ENCODE measurements around the gene HOXD4.

Gene HOXD4

DNA sequence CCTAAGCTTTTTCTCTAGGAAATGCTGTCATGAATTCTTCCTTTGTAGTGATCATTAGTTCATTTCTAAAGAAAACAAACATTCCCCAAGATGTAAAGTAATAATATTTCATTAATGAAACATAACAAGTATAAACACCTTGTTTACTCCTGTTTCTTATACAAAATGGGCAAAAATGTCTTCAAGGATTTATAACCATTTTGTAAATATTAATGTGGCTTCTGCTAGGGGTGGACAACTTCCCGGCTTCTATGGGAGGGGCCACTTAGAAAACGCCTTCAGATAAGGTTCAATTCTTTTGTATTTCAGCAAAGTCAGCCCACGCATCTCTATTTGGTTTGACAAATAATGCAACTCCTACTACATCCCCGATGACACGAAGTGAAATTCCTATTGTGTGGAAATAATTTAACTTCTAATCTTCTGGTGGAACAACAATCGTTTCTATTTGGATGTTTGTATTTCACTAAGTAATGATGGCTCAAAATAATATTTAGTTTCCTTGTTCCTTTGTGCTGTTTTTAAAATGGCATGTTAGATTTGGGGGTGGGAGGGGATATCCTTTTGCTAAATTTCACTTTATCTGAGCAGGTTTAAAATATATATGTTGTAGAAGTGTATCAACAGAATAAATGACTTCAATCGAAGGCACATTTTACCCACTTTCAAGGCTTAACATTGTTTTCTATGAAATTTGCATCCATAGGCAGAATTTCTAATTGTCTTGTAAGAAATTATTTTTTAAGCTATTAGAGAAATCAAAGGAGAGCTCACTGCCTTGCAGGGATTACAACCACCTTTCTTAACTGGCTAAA lies 22.4 kb downstream of the HOXD4 start:
- no peak for DNase-seq

DNA sequence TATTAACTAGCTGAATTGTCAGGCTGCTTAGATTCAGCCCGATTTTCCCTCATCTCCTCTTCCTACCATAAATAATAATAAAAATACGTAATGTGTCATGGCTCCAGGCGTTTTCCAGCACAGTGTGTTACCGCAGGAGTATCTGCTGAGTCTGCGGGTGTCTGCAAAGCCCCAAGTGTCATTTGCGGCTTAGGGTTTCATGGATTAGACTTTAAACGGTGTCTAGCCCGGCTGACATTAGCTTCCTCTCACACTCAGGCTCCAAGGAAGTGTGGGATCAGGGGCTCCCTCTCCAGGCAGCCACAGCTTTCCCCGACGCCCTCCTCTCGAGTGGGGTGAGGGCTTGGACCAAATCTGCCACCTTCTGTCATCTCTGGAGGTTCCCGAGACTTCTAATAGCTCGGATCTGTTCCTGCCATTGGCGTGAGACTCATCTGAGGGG lies 23.1 kb downstream of the HOXD4 start:
- no peak for DNase-seq

DNA sequence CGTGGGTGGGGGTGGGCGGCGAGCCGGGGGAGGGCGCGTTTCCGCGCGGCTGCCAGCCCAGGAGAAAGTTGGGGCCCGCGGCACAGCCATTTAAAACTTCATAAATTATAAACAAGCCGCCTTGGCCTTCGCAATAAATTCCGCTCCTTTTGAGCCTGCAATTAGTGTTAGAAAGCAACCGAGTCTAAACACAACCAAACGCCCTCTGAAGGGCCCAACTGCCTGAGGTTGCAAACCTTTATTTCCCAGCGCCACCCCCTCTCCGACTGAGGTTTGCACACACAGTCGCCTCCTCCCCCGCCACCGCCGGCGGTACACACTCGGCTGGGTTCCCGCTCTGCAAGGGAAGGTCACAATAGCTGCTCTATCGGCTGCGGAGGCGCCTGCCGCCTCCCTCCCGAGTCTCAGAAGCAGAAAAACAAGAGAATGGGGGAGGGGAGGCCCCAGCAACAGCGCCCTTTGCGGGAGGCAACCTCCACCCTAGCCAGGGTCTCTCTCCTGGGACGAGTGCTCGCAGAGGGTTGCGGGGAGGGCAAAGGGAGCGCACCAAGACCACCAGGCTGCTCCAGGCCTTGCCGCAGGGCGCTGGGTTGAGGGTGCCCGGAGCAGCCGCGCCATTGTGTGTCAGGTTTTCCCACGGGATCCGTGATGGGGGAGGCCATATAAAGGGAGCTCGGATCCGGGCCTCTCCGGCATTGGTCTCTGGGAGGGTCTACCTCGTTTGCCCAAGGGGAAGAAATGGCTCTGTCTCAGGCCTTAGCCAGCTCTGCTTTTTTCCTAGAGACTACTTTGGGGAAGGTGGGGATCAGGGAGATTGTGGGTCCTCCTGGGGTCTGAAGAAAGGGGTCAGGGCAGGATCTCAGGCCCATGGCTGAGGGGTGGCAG lies 23.7 kb downstream of the HOXD4 start:
- peak; percentile 86 for DNase-seq

DNA sequence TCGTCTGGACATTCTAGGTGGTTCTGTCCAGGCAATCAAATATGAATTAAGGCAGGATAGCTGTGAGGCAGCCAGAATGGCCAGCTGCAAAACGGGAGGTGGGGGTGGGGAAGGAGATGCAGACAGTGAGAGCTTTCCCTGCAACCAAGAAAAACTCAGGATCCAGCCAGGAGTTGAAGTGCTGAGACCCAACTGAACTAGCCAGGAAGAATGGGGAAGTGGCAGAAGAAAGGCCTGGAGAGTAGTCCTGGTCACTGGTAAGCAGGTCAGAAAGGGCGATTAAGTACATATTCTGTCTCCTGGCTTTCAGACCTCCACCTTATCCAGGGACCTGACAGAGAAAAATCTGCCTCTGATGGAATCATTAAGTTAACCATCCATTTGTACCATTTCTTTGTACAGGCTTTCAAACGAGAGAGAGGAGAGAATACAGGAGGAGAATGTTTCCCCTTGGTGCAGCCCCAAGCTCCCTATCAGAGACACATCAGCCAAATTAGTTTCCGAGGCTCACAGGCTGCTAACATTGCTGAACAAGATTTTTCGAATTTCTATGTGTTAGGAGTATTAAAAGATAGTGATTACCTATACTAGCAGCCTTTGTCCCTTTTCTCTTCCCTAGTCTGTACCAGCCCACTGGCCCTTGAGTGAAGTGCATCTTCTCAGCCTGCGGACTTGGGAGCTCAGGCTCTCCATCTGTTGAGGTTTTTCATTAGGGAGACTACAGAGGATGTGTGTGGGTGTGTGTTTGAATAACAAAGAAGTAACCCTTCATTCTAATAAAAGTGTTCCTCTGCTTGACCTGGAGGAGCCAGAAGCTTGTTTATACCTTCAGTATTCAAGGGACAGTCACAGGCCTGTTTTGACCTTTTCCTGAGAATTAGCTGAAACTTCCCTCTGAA lies 24.6 kb downstream of the HOXD4 start:
- no peak for DNase-seq

DNA sequence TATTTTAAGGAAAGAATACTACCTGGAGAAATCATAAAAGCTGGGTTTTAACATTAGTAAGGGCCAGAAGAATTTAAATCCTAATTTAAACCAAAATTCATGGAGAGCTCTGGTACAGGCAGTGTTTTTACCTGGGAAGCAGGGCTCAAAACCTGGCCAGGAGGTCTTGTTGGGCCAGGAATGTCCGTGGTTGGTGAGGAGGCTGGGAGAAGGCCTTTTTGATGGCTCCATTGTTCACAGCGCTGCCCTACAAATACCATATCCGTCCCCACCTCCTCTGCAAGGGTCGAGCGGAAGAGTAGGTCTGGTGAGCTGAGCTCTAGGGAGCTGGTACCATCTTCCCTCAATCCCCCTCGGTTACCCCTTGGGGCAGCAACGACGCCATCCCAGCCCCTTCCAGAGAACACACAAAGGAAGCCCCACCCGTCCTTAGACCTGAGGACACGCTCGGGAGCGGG lies 26.3 kb downstream of the HOXD4 start:
- DNase-seq = no peak

DNA sequence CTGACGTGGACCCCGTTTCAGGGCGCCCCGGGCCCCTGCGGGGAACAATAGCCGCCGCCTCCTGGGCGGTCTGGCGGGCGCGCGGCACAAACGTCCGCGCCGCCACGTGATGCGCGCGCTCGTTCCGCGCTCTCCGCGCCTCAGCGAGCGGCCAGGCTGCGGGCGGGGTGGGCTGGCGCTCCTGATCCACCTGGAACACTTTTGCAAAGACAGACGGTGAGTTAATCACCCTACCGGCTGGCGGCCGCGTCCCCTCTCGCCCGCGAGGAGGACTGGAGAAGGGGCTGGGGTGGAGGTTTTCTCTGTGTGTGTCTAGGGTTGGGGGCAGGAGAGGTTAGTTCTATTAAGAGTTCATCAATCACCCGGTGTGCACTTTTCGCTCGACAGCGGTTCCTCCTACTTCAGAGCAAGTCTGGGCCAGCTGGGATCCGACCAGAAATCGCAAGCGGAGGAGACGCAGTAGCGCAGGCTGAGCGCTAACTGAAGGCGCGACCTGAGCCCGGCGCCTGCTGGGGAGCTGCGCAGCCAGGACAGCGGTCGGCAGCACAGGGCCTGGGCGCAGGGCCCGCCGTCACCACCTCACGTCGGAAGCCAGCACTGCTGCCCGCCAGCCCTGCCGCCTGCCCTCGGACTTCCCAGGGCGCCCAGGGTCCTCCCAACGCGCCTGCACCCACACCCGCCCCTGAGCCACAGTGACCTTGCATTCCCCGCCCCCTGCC lies 26.8 kb downstream of the HOXD4 start:
- no peak for DNase-seq

DNA sequence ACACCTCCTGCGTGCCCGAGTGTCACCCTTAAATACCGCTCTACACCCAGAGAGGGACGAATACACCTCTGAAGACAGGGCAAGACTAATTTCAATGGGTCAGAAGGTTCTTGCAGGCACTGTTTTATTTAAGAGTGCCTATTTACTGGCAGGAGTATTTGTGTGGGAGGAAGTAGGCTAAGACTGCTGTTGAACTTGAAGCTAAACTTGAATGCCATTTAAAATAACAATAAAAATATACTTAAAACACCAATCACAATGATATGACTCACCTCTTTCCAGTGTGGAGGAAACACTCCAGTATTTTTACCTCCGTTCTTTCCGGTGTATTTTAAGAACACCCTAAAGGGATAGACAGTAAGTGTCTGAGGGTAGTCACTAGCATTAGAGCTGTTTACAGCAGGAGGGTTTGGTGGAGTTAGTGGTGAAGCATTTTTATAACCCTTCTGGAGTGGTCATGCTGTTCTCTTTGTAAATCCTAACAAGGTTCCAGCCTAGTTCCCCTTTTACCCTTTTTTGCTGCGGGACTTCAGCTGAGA lies 27.5 kb downstream of the HOXD4 start:
- DNase-seq = no peak

DNA sequence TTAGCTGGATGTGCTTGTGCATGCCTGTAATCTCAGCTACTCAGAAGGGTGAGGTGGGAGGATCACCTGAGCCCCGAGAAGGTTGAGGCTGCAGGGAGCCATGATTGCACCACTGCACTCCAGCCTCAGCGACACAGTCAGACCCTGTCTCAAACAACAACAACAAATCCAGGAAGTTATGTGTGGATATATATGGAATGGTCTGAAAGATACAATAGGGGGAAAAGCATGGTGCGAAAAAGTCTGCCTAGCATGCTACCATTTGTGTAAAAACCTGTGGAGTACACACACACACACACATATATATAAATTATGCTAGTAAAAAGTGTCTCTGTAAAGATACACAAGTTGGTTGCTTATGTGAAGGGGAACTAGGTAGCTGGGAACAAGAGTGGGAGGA lies 30.2 kb downstream of the HOXD4 start:
- DNase-seq = no peak

DNA sequence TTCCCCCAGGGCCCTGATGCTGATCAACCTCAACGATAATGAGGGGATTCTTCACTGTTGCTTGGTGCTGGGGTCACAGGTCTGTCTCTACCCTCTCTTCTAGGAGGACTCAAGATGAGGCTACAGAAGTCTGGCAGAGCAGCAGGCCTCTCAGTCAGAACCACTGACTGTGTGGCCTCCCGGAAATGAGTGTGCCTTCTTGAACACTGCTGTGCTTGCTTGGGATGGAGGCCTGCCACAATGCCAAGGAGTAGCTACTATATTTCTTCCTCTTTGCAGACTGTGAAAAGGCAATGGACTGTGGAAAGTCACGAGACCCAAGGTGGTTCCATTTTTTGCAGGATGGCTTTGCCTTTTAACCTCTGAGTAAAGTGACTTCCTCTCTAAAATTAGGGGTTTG lies 31.3 kb downstream of the HOXD4 start:
- no peak for DNase-seq

DNA sequence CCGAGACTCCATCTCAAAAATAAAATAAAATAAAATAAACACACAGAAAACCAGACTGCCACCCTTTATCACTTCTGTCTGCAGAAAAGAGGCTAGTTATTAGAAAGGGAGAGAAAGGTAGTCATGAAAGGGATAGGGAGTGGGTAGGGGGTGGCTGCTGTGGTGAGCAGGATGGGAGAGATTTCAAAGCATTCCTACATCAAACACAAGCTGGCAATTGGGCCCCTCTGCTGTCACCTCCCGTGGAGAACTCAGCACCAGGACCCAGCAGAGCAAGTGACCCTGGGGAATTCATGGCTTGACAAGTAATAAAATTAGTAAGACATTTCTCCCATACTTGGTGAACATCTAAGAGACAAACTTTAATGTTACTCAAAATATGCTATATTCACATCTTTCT lies 33.4 kb downstream of the HOXD4 start:
- DNase-seq = no peak

DNA sequence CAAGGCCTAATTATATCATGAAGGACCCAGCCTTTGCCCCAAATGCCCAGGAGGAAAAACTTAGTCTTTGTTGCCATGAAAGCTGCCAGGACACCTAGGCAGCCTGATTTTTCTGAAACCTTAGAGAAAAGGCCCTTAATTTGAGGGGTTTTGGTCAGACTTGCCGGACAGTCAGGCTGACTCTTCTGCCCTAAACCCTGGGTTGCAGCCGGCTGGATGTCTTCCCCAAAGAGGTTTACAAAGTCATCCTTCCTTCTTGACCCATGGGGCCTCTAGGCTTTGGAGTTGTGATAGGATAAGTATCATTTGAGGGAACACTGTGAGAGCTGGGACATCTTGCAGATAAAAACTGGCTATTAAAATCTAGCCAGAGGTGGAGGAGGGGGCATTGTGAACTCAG lies 34.7 kb downstream of the HOXD4 start:
- DNase-seq = no peak

DNA sequence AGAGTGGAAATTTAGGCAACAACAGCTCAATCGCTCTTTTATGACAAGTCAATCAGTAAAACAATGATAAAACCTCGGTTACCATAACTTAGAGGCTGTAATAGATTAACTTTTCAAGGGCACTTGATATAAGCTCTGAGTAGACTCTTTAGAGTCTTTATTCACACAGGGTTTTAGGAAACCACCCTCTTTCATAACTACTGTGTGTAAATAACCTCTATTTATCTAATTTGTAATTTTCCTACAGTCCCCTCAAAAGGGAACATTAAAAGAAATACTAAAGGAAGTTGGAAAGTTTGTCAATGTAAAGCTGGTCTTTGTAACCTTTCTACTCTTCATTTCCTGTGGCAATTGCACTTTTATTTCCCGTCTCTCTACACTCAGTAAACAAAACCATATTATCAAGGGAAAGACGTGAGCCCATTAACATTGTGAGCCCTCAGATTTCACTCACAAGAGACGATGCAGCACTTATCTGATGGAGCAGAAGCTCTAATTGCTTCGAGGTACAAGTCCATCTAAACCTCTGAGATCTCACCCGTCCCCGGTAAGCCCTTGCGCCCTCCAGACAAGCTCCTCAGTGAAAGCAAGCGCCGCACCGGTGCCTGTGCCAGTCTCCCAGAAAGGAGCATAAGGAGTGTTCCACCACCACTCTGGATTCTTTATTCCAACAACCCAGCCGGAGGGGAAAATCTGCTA lies 36.0 kb downstream of the HOXD4 start:
- DNase-seq = no peak

DNA sequence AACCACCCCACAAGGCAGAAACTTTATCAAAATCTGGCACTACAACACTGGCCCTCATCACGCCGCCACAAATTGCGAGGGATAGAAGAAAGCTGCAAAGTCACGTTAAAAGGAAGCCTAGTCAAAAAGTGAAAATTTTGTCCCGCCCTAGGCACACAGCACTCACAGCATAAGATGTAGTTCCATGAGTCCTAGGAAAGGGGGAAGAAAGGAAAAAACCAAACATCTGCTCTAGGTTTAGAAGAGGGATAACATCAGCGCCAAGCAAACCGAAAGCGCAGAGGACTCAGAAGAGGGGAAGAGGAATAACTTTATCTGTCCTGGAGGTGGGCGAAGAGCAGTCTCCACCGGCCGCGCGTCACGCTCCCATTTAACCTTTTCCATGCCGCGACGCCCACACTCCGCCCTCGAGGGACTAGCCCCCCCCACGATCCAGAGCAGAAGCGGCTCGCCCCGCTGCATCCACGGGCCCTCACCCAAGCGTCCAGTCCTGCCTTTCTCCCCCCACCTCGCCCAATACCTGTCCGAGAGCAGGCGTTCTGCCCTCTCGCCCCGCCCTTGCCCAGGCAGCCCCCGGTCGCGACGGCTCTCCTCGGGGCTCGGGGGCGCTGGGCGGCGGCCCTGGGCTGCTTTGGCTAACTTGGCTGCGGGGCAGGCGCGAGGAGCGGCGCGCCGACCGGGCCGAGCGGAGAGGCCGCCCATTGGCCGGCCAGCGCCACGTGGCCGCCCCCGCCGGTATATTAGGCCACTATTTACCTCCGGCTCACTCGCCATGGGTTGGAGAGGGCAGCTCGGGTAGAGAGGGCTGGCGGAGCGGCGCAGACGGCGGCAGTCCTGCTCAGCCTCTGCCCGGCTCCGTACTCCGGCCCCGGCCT lies 36.8 kb downstream of the HOXD4 start, which contains the start of gene HOXD1:
TSS of gene HOXD1 (plus strand) at position 770 of the 875 bp plus-strand sequence. CDS start 134 bp downstream, outside the sequence.
- peak; percentile 71 for DNase-seq

DNA sequence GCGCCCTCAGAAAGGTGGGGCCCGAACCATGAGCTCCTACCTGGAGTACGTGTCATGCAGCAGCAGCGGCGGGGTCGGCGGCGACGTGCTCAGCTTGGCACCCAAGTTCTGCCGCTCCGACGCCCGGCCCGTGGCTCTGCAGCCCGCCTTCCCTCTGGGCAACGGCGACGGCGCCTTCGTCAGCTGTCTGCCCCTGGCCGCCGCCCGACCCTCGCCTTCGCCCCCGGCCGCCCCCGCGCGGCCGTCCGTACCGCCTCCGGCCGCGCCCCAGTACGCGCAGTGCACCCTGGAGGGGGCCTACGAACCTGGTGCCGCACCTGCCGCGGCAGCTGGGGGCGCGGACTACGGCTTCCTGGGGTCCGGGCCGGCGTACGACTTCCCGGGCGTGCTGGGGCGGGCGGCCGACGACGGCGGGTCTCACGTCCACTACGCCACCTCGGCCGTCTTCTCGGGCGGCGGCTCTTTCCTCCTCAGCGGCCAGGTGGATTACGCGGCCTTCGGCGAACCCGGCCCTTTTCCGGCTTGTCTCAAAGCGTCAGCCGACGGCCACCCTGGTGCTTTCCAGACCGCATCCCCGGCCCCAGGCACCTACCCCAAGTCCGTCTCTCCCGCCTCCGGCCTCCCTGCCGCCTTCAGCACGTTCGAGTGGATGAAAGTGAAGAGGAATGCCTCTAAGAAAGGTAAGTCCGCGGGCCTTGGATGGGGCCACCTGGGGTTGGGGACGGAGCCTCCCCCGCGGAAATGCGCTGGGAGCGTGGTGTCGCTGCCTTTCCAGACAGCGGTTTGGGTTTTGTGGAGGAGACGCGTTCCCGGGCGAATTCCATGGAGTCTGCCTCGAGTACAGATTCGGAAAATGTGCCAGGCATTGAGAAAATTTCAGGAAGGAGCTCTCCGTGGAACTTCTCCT lies 37.7 kb downstream of the HOXD4 start:
- DNase-seq = no peak

DNA sequence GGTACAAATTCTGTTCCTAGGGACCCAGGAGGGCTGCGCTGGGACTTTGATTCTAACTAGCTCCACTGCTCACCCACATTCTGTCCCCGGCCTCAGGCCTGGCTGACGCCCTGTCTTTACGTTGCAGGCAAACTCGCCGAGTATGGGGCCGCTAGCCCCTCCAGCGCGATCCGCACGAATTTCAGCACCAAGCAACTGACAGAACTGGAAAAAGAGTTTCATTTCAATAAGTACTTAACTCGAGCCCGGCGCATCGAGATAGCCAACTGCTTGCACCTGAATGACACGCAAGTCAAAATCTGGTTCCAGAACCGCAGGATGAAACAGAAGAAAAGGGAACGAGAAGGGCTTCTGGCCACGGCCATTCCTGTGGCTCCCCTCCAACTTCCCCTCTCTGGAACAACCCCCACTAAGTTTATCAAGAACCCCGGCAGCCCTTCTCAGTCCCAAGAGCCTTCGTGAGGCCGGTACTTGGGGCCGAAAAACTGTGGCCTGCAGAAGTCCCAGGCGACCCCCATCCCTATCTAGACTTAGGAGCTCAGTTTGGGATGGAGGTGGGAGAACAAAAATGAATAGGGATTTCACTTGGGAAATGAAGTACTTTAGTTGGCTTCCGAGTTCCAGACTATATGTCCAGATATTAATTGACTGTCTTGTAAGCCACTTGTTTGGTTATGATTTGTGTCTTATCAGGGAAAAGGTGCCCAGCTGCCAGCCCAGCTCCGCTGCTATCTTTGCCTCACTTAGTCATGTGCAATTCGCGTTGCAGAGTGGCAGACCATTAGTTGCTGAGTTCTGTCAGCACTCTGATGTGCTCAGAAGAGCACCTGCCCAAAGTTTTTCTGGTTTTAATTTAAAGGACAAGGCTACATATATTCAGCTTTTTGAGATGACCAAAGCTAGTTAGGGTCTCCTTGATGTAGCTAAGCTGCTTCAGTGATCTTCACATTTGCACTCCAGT lies 38.6 kb downstream of the HOXD4 start:
- no peak for DNase-seq

DNA sequence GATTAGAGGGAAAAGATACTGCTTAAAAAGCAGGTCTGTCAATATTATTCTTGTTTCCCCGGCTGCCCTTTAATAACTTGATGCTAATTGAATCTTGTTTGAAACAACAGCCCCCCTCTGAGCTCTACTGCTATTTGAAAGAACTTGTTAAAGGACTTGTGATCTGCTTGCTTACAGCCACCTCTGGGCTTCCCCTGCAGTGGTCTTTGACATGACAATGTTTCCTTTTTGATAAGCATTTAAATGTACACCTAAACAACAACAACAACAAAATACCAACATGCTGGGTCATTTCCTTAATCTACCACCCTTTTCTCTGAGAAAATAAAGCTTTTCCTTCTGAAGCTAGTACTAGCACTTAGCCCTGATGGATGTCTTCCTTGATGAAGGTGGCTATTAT lies 41.0 kb downstream of the HOXD4 start:
- no peak for DNase-seq

DNA sequence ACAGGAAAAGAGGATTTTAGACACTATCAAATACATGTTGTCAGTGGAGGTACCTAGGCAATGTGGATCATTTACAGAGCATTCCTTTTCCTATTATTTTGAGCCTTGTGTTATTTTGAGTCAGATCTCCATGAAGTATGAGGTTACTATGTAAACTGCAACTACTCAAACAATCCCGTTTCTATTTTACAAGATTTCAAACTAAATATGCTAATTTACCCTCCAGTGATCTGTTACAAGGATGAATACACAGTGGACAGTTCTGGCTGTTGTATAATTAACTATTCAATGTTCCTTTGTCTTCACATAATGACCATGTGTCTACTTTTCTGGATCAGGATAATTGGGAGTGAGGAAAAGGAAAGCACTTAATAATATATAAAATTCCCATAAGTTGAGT lies 41.7 kb downstream of the HOXD4 start:
- no peak for DNase-seq

DNA sequence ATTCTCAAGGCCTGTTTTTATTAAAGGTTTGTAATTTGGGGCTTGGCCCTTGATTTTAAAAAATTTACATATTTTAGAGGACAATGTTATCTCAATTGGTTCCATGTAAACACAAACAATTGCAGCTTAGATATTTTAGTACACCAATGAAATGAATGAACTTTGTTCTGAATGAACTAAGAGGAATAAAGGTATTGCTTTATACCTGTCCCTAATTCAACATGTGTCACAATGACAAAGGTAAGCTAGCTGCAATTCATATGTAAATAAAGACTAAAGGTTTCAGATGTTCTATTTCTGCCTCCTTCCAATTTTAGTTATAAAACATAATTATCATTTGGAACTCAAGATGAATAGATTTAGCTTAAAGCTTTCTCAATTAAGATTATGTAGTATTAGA lies 48.6 kb downstream of the HOXD4 start:
- no peak for DNase-seq

Measured in NCI-H510A (cell line).